ENCODE results near the gene ESPNL. TPM values are rescaled to one million over a fixed set of nuclear protein-coding genes. Genes with fewer than 3 reads are reported as not detected.

Gene ESPNL
- total and polyA plus RNA-seq, 4 donors: 0.08 to 0.59 (median 0.35) TPM

DNA sequence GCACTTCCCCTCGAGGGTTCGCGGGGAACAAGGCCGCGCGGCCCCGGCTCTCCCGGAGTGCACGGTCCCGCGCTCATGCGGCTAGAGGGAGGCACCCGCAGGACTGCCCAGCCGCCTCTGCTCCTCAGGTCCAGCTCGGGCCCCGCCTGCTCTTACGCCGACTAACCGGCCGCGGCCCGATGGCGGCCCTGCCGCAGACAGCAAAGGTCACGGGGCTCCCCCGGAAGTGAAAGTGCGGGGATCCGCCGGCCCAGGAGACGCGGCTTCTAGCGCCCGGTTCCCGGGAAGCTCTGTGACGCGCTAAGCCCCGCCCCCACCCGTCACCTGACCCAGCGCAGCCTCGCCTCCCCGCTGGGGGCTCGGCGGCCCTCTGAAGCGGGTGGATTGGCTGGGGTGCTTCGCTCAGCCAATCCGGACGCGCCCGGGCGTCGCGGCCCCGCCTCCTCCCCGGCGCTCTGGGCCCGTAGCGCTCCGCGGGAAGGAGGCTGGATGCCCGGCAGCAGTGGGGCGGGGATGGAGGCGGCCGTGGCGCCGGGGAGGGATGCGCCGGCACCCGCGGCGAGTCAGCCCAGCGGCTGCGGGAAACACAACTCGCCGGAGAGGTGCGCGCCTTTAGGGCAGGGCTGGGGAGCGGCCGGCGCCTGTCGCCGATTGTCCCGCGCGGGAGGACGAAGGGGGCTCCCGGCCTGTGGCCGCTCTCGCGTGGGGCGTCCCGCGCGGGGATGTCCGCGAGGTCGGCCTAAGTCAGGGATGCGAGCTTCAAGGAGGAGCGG, 39.4 kb upstream of the ESPNL start, which contains the start of gene SCLY:
Gene SCLY, plus strand, starts transcription at position 460 of the 773 bp plus-strand sequence. Its CDS starts 54 bp downstream, at position 514.
- H3K36me3 ChIP-seq (ENCODE audit: control insufficient read depth in 4 of 4, insufficient read depth in 3 of 4, low read depth in 1 of 4, low read length in 3 of 4): no peaks in the 10 kb centered on the region
- H3K9ac ChIP-seq (ENCODE audit: low read depth in 1 of 2, low read length in 2 of 2): peak within 1 kb of the TSS; percentile 94
- peak within 1 kb of the TSS; percentile 90 to 98 (median 95) for H3K4me3 ChIP-seq (ENCODE audit: low read depth in 1 of 3, low read length in 3 of 3)
- H3K4me1 ChIP-seq (ENCODE audit: control insufficient read depth in 4 of 4, insufficient read depth in 4 of 4, low read length in 3 of 4): peaks cover 10 to 50% (median 36%) of the 10 kb centered on the region in 4 donors
- DNase-seq (ENCODE audit: low spot score): peak; percentile 99
- H3K9me3 ChIP-seq (ENCODE audit: control insufficient read depth in 4 of 4, low read length in 3 of 4): no peaks in the 10 kb centered on the region
- peak within 1 kb of the TSS; percentile 78 to 84 for H3K27ac ChIP-seq (ENCODE audit: low read depth in 1 of 2, low read length in 2 of 2)
- TF ChIP-seq NR2F2 (IDR thresholded peaks at IDR 0.05) (peak; percentile 63), HNF4A (conservative IDR thresholded peaks at IDR 0.05) (no peak), YY1 (IDR thresholded peaks at IDR 0.05) (peak; percentile 91), EGR1 (IDR thresholded peaks at IDR 0.05; ENCODE audit: low read depth in 2 of 2) (peak in 1 of 2 donors; percentile 30), JUND (IDR thresholded peaks at IDR 0.05) (no peak), SP1 (IDR thresholded peaks at IDR 0.05) (peak; percentile 77), FOXA1 (IDR thresholded peaks at IDR 0.05) (no peak), HNF4G (IDR thresholded peaks at IDR 0.05) (no peak), GABPA (IDR thresholded peaks at IDR 0.05 in 1 of 2, conservative IDR thresholded peaks at IDR 0.05 in 1 of 2) (peak; percentile 74 to 93), TAF1 (conservative IDR thresholded peaks at IDR 0.05) (peak; percentile 57), RAD21 (IDR thresholded peaks at IDR 0.05) (peak; percentile 55 to 56), RXRA (IDR thresholded peaks at IDR 0.05) (peak in 1 of 2 donors; percentile 13), FOXA2 (IDR thresholded peaks at IDR 0.05) (no peak)
- TF ChIP-seq, protein P1, sequence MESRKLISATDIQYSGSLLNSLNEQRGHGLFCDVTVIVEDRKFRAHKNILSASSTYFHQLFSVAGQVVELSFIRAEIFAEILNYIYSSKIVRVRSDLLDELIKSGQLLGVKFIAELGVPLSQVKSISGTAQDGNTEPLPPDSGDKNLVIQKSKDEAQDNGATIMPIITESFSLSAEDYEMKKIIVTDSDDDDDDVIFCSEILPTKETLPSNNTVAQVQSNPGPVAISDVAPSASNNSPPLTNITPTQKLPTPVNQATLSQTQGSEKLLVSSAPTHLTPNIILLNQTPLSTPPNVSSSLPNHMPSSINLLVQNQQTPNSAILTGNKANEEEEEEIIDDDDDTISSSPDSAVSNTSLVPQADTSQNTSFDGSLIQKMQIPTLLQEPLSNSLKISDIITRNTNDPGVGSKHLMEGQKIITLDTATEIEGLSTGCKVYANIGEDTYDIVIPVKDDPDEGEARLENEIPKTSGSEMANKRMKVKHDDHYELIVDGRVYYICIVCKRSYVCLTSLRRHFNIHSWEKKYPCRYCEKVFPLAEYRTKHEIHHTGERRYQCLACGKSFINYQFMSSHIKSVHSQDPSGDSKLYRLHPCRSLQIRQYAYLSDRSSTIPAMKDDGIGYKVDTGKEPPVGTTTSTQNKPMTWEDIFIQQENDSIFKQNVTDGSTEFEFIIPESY (IDR thresholded peaks at IDR 0.05): no peak
- TF ChIP-seq, protein P2, sequence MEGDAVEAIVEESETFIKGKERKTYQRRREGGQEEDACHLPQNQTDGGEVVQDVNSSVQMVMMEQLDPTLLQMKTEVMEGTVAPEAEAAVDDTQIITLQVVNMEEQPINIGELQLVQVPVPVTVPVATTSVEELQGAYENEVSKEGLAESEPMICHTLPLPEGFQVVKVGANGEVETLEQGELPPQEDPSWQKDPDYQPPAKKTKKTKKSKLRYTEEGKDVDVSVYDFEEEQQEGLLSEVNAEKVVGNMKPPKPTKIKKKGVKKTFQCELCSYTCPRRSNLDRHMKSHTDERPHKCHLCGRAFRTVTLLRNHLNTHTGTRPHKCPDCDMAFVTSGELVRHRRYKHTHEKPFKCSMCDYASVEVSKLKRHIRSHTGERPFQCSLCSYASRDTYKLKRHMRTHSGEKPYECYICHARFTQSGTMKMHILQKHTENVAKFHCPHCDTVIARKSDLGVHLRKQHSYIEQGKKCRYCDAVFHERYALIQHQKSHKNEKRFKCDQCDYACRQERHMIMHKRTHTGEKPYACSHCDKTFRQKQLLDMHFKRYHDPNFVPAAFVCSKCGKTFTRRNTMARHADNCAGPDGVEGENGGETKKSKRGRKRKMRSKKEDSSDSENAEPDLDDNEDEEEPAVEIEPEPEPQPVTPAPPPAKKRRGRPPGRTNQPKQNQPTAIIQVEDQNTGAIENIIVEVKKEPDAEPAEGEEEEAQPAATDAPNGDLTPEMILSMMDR (IDR thresholded peaks at IDR 0.05; ENCODE audit: low read depth, low read length, missing input control): no peak
- TF ChIP-seq, protein P3, sequence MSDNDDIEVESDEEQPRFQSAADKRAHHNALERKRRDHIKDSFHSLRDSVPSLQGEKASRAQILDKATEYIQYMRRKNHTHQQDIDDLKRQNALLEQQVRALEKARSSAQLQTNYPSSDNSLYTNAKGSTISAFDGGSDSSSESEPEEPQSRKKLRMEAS (IDR thresholded peaks at IDR 0.05): no peak
- TF ChIP-seq, protein P4, sequence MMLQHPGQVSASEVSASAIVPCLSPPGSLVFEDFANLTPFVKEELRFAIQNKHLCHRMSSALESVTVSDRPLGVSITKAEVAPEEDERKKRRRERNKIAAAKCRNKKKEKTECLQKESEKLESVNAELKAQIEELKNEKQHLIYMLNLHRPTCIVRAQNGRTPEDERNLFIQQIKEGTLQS (IDR thresholded peaks at IDR 0.05): no peak
- TF ChIP-seq, protein P5, sequence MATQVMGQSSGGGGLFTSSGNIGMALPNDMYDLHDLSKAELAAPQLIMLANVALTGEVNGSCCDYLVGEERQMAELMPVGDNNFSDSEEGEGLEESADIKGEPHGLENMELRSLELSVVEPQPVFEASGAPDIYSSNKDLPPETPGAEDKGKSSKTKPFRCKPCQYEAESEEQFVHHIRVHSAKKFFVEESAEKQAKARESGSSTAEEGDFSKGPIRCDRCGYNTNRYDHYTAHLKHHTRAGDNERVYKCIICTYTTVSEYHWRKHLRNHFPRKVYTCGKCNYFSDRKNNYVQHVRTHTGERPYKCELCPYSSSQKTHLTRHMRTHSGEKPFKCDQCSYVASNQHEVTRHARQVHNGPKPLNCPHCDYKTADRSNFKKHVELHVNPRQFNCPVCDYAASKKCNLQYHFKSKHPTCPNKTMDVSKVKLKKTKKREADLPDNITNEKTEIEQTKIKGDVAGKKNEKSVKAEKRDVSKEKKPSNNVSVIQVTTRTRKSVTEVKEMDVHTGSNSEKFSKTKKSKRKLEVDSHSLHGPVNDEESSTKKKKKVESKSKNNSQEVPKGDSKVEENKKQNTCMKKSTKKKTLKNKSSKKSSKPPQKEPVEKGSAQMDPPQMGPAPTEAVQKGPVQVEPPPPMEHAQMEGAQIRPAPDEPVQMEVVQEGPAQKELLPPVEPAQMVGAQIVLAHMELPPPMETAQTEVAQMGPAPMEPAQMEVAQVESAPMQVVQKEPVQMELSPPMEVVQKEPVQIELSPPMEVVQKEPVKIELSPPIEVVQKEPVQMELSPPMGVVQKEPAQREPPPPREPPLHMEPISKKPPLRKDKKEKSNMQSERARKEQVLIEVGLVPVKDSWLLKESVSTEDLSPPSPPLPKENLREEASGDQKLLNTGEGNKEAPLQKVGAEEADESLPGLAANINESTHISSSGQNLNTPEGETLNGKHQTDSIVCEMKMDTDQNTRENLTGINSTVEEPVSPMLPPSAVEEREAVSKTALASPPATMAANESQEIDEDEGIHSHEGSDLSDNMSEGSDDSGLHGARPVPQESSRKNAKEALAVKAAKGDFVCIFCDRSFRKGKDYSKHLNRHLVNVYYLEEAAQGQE (IDR thresholded peaks at IDR 0.05): peak; percentile 44
- no peaks in the 10 kb centered on the region for H3K27me3 ChIP-seq (ENCODE audit: control insufficient read depth in 4 of 4, insufficient read depth in 4 of 4, low read length in 3 of 4)
- WGBS: under 1% methylated on average over 98 of the region's 98 CpGs
